CD4-positive, alpha-beta T cell treated with Interleukin-1 beta for 1 hour (primary cell): ENCODE data around the gene DCC.
"Not testable (repeated sequence)": the region's sequence is repeated elsewhere in the genome, so short reads cannot be mapped to it uniquely, and the experiment has no call there.

ENCODE experiments used
- DNase-seq, 2 donors: peaks; one replicate each; pipeline ENCODE4 v3.0.0-alpha.2; 2020 to 2022

The DCC gene

GRCh38 chr18:52353589-52353988 is 13.6 kb downstream of the DCC start:
- no peak for DNase-seq

GRCh38 chr18:52363861-52364260 is 23.9 kb downstream of the DCC start:
- DNase-seq = no peak

GRCh38 chr18:52366851-52367250 is 26.9 kb downstream of the DCC start:
- DNase-seq = not testable (repeated sequence)

GRCh38 chr18:52367953-52368742 is 28.2 kb downstream of the DCC start:
- DNase-seq = no peak

GRCh38 chr18:52370841-52371240 is 30.8 kb downstream of the DCC start:
- no peak for DNase-seq

- no peak for DNase-seq
These were observed 36.1 kb downstream of the DCC start for GRCh38 chr18:52376104-52376503.

- no peak for DNase-seq
These were observed 37.1 kb downstream of the DCC start for GRCh38 chr18:52377094-52377493.

- DNase-seq = no peak
These were observed 46.3 kb downstream of the DCC start for GRCh38 chr18:52386306-52386705.

- no peak for DNase-seq
These were observed 47.2 kb downstream of the DCC start for GRCh38 chr18:52387175-52387574.

- no peak for DNase-seq
These were observed 52.0 kb downstream of the DCC start for GRCh38 chr18:52391810-52392559.

GRCh38 chr18:52394602-52395001 is 54.6 kb downstream of the DCC start:
- no peak for DNase-seq

GRCh38 chr18:52395146-52395852 is 55.3 kb downstream of the DCC start:
- DNase-seq = no peak

- DNase-seq = no peak
These were observed 61.2 kb downstream of the DCC start for GRCh38 chr18:52401236-52401635.

GRCh38 chr18:52402814-52403213 is 62.8 kb downstream of the DCC start:
- no peak for DNase-seq

- no peak for DNase-seq
These were observed 63.5 kb downstream of the DCC start for GRCh38 chr18:52403291-52404021.

- DNase-seq = no peak
These were observed 68.9 kb downstream of the DCC start for GRCh38 chr18:52408800-52409302.

GRCh38 chr18:52409727-52410126 is 69.7 kb downstream of the DCC start:
- DNase-seq = no peak

GRCh38 chr18:52415131-52415530 is 75.1 kb downstream of the DCC start:
- no peak for DNase-seq

- DNase-seq = no peak
These were observed 83.1 kb downstream of the DCC start for GRCh38 chr18:52422985-52423601.

GRCh38 chr18:52426041-52426440 is 86.0 kb downstream of the DCC start:
- DNase-seq = no peak

GRCh38 chr18:52426462-52426861 is 86.5 kb downstream of the DCC start:
- DNase-seq = no peak

GRCh38 chr18:52427521-52428175 is 87.7 kb downstream of the DCC start:
- no peak for DNase-seq
